ENCODE measurements around the gene KCNQ1. TPM values are rescaled to one million over a fixed set of nuclear protein-coding genes. Genes with fewer than 3 reads are reported as not detected.

KCNQ1 gene
- total and polyA plus RNA-seq, 2 experiments from 2014 or later: 0.45 to 0.87 TPM

- H3K27me3 ChIP-seq (ENCODE audit: insufficient read depth): peaks cover 2% of the 10 kb centered on the region; the same call in 1 of the 2 replicates
- Mint-ChIP-seq H3K4me1 (peaks cover 19% of the 10 kb centered on the region), H3K36me3 (ENCODE audit: low read depth) (peaks cover 4% of the 10 kb centered on the region; the same call in 2 of the 3 replicates), H3K9me3 (peaks cover 13% of the 10 kb centered on the region), H3K27me3 (ENCODE audit: insufficient read depth, low read depth, poor library complexity) (peaks cover 34% of the 10 kb centered on the region), H3K4me3 (no peak overlapping the region), H3K27ac (no peak overlapping the region)
- no peak overlapping the region for H2AFZ ChIP-seq
- no peak overlapping the region for H3K4me2 ChIP-seq
- no peak overlapping the region for H3K4me3 ChIP-seq
- H4K20me1 ChIP-seq (replicated peaks; ENCODE audit: insufficient read depth): no peaks in the 10 kb centered on the region
- H3K4me1 ChIP-seq (ENCODE audit: insufficient read depth): no peaks in the 10 kb centered on the region; the same call in 1 of the 2 replicates
- H3K36me3 ChIP-seq (ENCODE audit: insufficient read depth): no peaks in the 10 kb centered on the region
- no peak overlapping the region for H3K27ac ChIP-seq (ENCODE audit: low read depth)
- no peaks in the 10 kb centered on the region for H3K9me2 ChIP-seq (ENCODE audit: insufficient read depth)
- ATAC-seq: no peak
- H3F3A ChIP-seq (replicated peaks; ENCODE audit: low read depth): no peaks in the 10 kb centered on the region
- DNase-seq (ENCODE audit: low spot score): no peak
- TF ChIP-seq ETS1 (IDR thresholded peaks at IDR 0.05) (no peak), NANOG (IDR thresholded peaks at IDR 0.05; ENCODE audit: borderline replicate concordance) (no peak), ZNF331 (CRISPR knock-in tag; IDR thresholded peaks at IDR 0.05; ENCODE audit: low read depth) (no peak), ZNF462 (CRISPR knock-in tag; IDR thresholded peaks at IDR 0.05) (no peak), ZNF114 (CRISPR knock-in tag; IDR thresholded peaks at IDR 0.05) (no peak), POLR2AphosphoS5 (IDR thresholded peaks at IDR 0.05; ENCODE audit: low read depth) (no peak), CREB1 (CRISPR knock-in tag; IDR thresholded peaks at IDR 0.05; ENCODE audit: low read depth) (no peak), JUNB (IDR thresholded peaks at IDR 0.05; ENCODE audit: unreplicated experiment) (no peak), CTCF (conservative IDR thresholded peaks at IDR 0.05; ENCODE audit: low read depth in 2 of 2) (no peak), STAT1 (IDR thresholded peaks at IDR 0.05; ENCODE audit: unreplicated experiment) (no peak)
- TF ChIP-seq, protein P1, sequence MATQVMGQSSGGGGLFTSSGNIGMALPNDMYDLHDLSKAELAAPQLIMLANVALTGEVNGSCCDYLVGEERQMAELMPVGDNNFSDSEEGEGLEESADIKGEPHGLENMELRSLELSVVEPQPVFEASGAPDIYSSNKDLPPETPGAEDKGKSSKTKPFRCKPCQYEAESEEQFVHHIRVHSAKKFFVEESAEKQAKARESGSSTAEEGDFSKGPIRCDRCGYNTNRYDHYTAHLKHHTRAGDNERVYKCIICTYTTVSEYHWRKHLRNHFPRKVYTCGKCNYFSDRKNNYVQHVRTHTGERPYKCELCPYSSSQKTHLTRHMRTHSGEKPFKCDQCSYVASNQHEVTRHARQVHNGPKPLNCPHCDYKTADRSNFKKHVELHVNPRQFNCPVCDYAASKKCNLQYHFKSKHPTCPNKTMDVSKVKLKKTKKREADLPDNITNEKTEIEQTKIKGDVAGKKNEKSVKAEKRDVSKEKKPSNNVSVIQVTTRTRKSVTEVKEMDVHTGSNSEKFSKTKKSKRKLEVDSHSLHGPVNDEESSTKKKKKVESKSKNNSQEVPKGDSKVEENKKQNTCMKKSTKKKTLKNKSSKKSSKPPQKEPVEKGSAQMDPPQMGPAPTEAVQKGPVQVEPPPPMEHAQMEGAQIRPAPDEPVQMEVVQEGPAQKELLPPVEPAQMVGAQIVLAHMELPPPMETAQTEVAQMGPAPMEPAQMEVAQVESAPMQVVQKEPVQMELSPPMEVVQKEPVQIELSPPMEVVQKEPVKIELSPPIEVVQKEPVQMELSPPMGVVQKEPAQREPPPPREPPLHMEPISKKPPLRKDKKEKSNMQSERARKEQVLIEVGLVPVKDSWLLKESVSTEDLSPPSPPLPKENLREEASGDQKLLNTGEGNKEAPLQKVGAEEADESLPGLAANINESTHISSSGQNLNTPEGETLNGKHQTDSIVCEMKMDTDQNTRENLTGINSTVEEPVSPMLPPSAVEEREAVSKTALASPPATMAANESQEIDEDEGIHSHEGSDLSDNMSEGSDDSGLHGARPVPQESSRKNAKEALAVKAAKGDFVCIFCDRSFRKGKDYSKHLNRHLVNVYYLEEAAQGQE (IDR thresholded peaks at IDR 0.05; ENCODE audit: unreplicated experiment): no peak
- no peaks in the 10 kb centered on the region for H3K79me2 ChIP-seq (replicated peaks; ENCODE audit: insufficient read depth)
These were observed 357.0 kb downstream of the KCNQ1 start for GRCh38 chr11:2801711-2802388.

Data from GM23338 (cell line).